Measurements from ENCODE around the gene B3GNT7. TPM values are rescaled to one million over a fixed set of nuclear protein-coding genes. Genes with fewer than 3 reads are reported as not detected.

Gene B3GNT7
- total and polyA plus RNA-seq, 4 experiments from 2014 or later: not detected

GRCh38 chr2:231353469-231353868 is 42.0 kb upstream of the B3GNT7 start:
- intact Hi-C loops (cut with micrococcal nuclease): no loop called here
- POLR2A ChIA-PET (ENCODE audit: partially characterized antibody): no interaction called here
- Histone ChIP-seq H3K4me3 (ENCODE audit: low read length in 2 of 2) (no peak overlapping the region), H3K36me3 (ENCODE audit: insufficient read depth, low read length) (no peaks in the 10 kb centered on the region), H3K27me3 (ENCODE audit: insufficient read depth, low read length) (no peaks in the 10 kb centered on the region), H3K4me1 (ENCODE audit: insufficient read depth, low read length) (no peaks in the 10 kb centered on the region), H3K27ac (ENCODE audit: low read depth, low read length) (no peak overlapping the region), H3K9me3 (ENCODE audit: control insufficient read depth in 1 of 2, low read length in 2 of 2) (no peaks in the 10 kb centered on the region)
- H3K9me3 Mint-ChIP-seq: no peaks in the 10 kb centered on the region
- H3K4me1 Mint-ChIP-seq: no peaks in the 10 kb centered on the region
- CTCF ChIA-PET (ENCODE audit: partially characterized antibody): no interaction called here
- no peak overlapping the region for H3K4me3 Mint-ChIP-seq
- no peak for DNase-seq
- H3K36me3 Mint-ChIP-seq: no peaks in the 10 kb centered on the region
- peaks cover 4 to 6% of the 10 kb centered on the region in 2 donors for H3K27me3 Mint-ChIP-seq
- H3K27ac Mint-ChIP-seq: no peak overlapping the region

- intact Hi-C loops (cut with micrococcal nuclease): no loop called here
- ChIA-PET POLR2A (ENCODE audit: partially characterized antibody) (no interaction called here), CTCF (ENCODE audit: partially characterized antibody) (no interaction called here)
- Histone ChIP-seq H3K4me3 (ENCODE audit: low read length in 2 of 2) (no peak overlapping the region), H3K27ac (ENCODE audit: low read depth, low read length) (no peak overlapping the region), H3K4me1 (ENCODE audit: insufficient read depth, low read length) (no peaks in the 10 kb centered on the region), H3K27me3 (ENCODE audit: insufficient read depth, low read length) (no peaks in the 10 kb centered on the region), H3K36me3 (ENCODE audit: insufficient read depth, low read length) (no peaks in the 10 kb centered on the region), H3K9me3 (ENCODE audit: control insufficient read depth in 1 of 2, low read length in 2 of 2) (no peaks in the 10 kb centered on the region)
- no peaks in the 10 kb centered on the region for H3K4me1 Mint-ChIP-seq
- no peak overlapping the region for H3K4me3 Mint-ChIP-seq
- H3K27me3 Mint-ChIP-seq: peaks cover 0 to 6% of the 10 kb centered on the region in 2 donors
- H3K9me3 Mint-ChIP-seq: no peaks in the 10 kb centered on the region
- no peak for DNase-seq
- H3K27ac Mint-ChIP-seq: no peak overlapping the region
- H3K36me3 Mint-ChIP-seq: no peaks in the 10 kb centered on the region
Observed at GRCh38 chr2:231355508-231356465, 39.7 kb upstream of the B3GNT7 start.

- peaks cover 0 to 6% of the 10 kb centered on the region in 2 donors for H3K27me3 Mint-ChIP-seq
- H3K27me3 ChIP-seq (ENCODE audit: insufficient read depth, low read length): no peaks in the 10 kb centered on the region
- no peaks in the 10 kb centered on the region for H3K36me3 Mint-ChIP-seq
- no peak overlapping the region for H3K27ac ChIP-seq (ENCODE audit: low read depth, low read length)
- intact Hi-C loops (cut with micrococcal nuclease): no loop called here
- no peaks in the 10 kb centered on the region for H3K9me3 Mint-ChIP-seq
- ChIA-PET CTCF (ENCODE audit: partially characterized antibody) (no interaction called here), POLR2A (ENCODE audit: partially characterized antibody) (no interaction called here)
- no peak for DNase-seq
- H3K4me3 Mint-ChIP-seq: no peak overlapping the region
- no peak overlapping the region for H3K27ac Mint-ChIP-seq
- H3K36me3 ChIP-seq (ENCODE audit: insufficient read depth, low read length): no peaks in the 10 kb centered on the region
- no peaks in the 10 kb centered on the region for H3K9me3 ChIP-seq (ENCODE audit: control insufficient read depth in 1 of 2, low read length in 2 of 2)
- no peaks in the 10 kb centered on the region for H3K4me1 Mint-ChIP-seq
- H3K4me1 ChIP-seq (ENCODE audit: insufficient read depth, low read length): no peaks in the 10 kb centered on the region
- H3K4me3 ChIP-seq (ENCODE audit: low read length in 2 of 2): no peak overlapping the region
Observed at GRCh38 chr2:231356466-231356844, 39.1 kb upstream of the B3GNT7 start.

GRCh38 chr2:231357048-231357447 is 38.5 kb upstream of the B3GNT7 start:
- no peaks in the 10 kb centered on the region for H3K9me3 ChIP-seq (ENCODE audit: control insufficient read depth in 1 of 2, low read length in 2 of 2)
- no peak overlapping the region for H3K27ac Mint-ChIP-seq
- H3K36me3 ChIP-seq (ENCODE audit: insufficient read depth, low read length): no peaks in the 10 kb centered on the region
- H3K4me1 Mint-ChIP-seq: peaks cover 0 to 2% (median under 1%) of the 10 kb centered on the region in 4 donors
- intact Hi-C loops (cut with micrococcal nuclease): no loop called here
- POLR2A ChIA-PET (ENCODE audit: partially characterized antibody): no interaction called here
- H3K4me3 Mint-ChIP-seq: no peak overlapping the region
- H3K9me3 Mint-ChIP-seq: no peaks in the 10 kb centered on the region
- H3K27ac ChIP-seq (ENCODE audit: low read depth, low read length): no peak overlapping the region
- DNase-seq: no peak
- H3K4me3 ChIP-seq (ENCODE audit: low read length in 2 of 2): no peak overlapping the region
- no peaks in the 10 kb centered on the region for H3K4me1 ChIP-seq (ENCODE audit: insufficient read depth, low read length)
- no peaks in the 10 kb centered on the region for H3K27me3 ChIP-seq (ENCODE audit: insufficient read depth, low read length)
- peaks cover 0 to 6% of the 10 kb centered on the region in 2 donors for H3K27me3 Mint-ChIP-seq
- CTCF ChIA-PET (ENCODE audit: partially characterized antibody): no interaction called here
- no peaks in the 10 kb centered on the region for H3K36me3 Mint-ChIP-seq

GRCh38 chr2:231357931-231358330 is 37.6 kb upstream of the B3GNT7 start:
- Mint-ChIP-seq H3K36me3 (no peaks in the 10 kb centered on the region), H3K4me3 (no peak overlapping the region), H3K4me1 (peaks cover 0 to 9% (median 5%) of the 10 kb centered on the region in 4 donors), H3K9me3 (no peaks in the 10 kb centered on the region), H3K27ac (no peak overlapping the region), H3K27me3 (peaks cover 0 to 5% of the 10 kb centered on the region in 2 donors)
- H3K4me3 ChIP-seq (ENCODE audit: low read length in 2 of 2): no peak overlapping the region
- H3K27ac ChIP-seq (ENCODE audit: low read depth, low read length): no peak overlapping the region
- no peaks in the 10 kb centered on the region for H3K9me3 ChIP-seq (ENCODE audit: control insufficient read depth in 1 of 2, low read length in 2 of 2)
- DNase-seq: no peak
- H3K27me3 ChIP-seq (ENCODE audit: insufficient read depth, low read length): no peaks in the 10 kb centered on the region
- CTCF ChIA-PET (ENCODE audit: partially characterized antibody): no interaction called here
- intact Hi-C loops (cut with micrococcal nuclease): no loop called here
- POLR2A ChIA-PET (ENCODE audit: partially characterized antibody): no interaction called here
- no peaks in the 10 kb centered on the region for H3K4me1 ChIP-seq (ENCODE audit: insufficient read depth, low read length)
- no peaks in the 10 kb centered on the region for H3K36me3 ChIP-seq (ENCODE audit: insufficient read depth, low read length)

GRCh38 chr2:231359441-231359840 is 36.1 kb upstream of the B3GNT7 start:
- no peaks in the 10 kb centered on the region for H3K4me1 ChIP-seq (ENCODE audit: insufficient read depth, low read length)
- no peaks in the 10 kb centered on the region for H3K9me3 Mint-ChIP-seq
- H3K4me3 Mint-ChIP-seq: no peak overlapping the region
- H3K27ac Mint-ChIP-seq: no peak overlapping the region
- no peak overlapping the region for H3K27ac ChIP-seq (ENCODE audit: low read depth, low read length)
- intact Hi-C loops (cut with micrococcal nuclease): no loop called here
- peaks cover 0 to 5% of the 10 kb centered on the region in 2 donors for H3K27me3 Mint-ChIP-seq
- ChIA-PET POLR2A (ENCODE audit: partially characterized antibody) (interaction anchor here (0.6 kb wide), 1 partner anchor 193 kb away, joined by 3 read pairs; no protein-coding TSS in a partner anchor), CTCF (ENCODE audit: partially characterized antibody) (interaction anchor here (0.7 kb wide), 1 partner anchor 464 kb away, joined by 3 read pairs; no protein-coding TSS in a partner anchor)
- no peak for DNase-seq
- H3K4me3 ChIP-seq (ENCODE audit: low read length in 2 of 2): no peak overlapping the region
- H3K4me1 Mint-ChIP-seq: peaks cover 0 to 10% (median 5%) of the 10 kb centered on the region in 4 donors
- no peaks in the 10 kb centered on the region for H3K27me3 ChIP-seq (ENCODE audit: insufficient read depth, low read length)
- H3K9me3 ChIP-seq (ENCODE audit: control insufficient read depth in 1 of 2, low read length in 2 of 2): no peaks in the 10 kb centered on the region
- no peaks in the 10 kb centered on the region for H3K36me3 Mint-ChIP-seq
- H3K36me3 ChIP-seq (ENCODE audit: insufficient read depth, low read length): no peaks in the 10 kb centered on the region

- ChIA-PET CTCF (ENCODE audit: partially characterized antibody) (no interaction called here), POLR2A (ENCODE audit: partially characterized antibody) (interaction anchor here (0.6 kb wide), 1 partner anchor 192 kb away, joined by 3 read pairs; no protein-coding TSS in a partner anchor)
- no peak for DNase-seq
- no peak overlapping the region for H3K27ac Mint-ChIP-seq
- H3K4me3 Mint-ChIP-seq: no peak overlapping the region
- no peaks in the 10 kb centered on the region for H3K36me3 Mint-ChIP-seq
- peaks cover 0 to 7% of the 10 kb centered on the region in 2 donors for H3K27me3 Mint-ChIP-seq
- Histone ChIP-seq H3K27ac (ENCODE audit: low read depth, low read length) (no peak overlapping the region), H3K27me3 (ENCODE audit: insufficient read depth, low read length) (no peaks in the 10 kb centered on the region), H3K9me3 (ENCODE audit: control insufficient read depth in 1 of 2, low read length in 2 of 2) (no peaks in the 10 kb centered on the region), H3K4me3 (ENCODE audit: low read length in 2 of 2) (no peak overlapping the region), H3K4me1 (ENCODE audit: insufficient read depth, low read length) (no peaks in the 10 kb centered on the region), H3K36me3 (ENCODE audit: insufficient read depth, low read length) (no peaks in the 10 kb centered on the region)
- no peaks in the 10 kb centered on the region for H3K9me3 Mint-ChIP-seq
- peaks cover 0 to 10% (median 5%) of the 10 kb centered on the region in 4 donors for H3K4me1 Mint-ChIP-seq
- intact Hi-C loops (cut with micrococcal nuclease): no loop called here
Observed at GRCh38 chr2:231359948-231360347, 35.6 kb upstream of the B3GNT7 start.
